HepG2 (cell line): ENCODE results near the gene ENAH. TPM values are rescaled to one million over a fixed set of nuclear protein-coding genes. Genes with fewer than 3 reads are reported as not detected.

ENCODE experiments used
- ATAC-seq: fragments of 200-7000 bp; cut with Tn5 transposase; 3 replicates; pipeline ENCODE4 v1.9.1; 2020; ENCODE audit warnings: mild to moderate bottlenecking, moderate library complexity
- BruUV-seq: library from RNA; stranded (reverse); fragments of 400-500 nt; replicated peaks from 2 replicates; lab custom pipeline; 2021; lab: Mats Ljungman, UMichigan
- CTCF ChIA-PET: fragments of 300-600 bp; formaldehyde crosslinking; extraction: SDS; loops from one replicate; lab custom pipeline; 2021; ENCODE audit warnings: low total read pairs, inconsistent platforms, low intra/inter-chr PET ratio; lab: Yijun Ruan, JAX
- POLR2A ChIA-PET: fragments of 350-600 bp; sonication (Branson Sonifier 250); formaldehyde crosslinking; loops from one replicate; lab custom pipeline; 2020; ENCODE audit warnings: antibody characterized with exemption, inconsistent platforms; lab: Yijun Ruan, JAX
- DNase-seq: peaks from one replicate; pipeline ENCODE4 v3.0.0-alpha.2; 2015; ENCODE audit warnings: low spot score
- FAIRE-seq: peaks from 3 replicates; lab custom pipeline; 2011; peaks lifted over from hg19 to GRCh38; lab: Jason Lieb, UNC
- H2AFZ ChIP-seq: one replicate; pipeline ENCODE4 v1.6.1; 2011; ENCODE audit warnings: low read length, inconsistent platforms
- H3K27ac ChIP-seq: fragments of 300-600 bp; 3 replicates; pipeline ENCODE4 v1.8.0; 2011; ENCODE audit warnings: mixed run types, mild to moderate bottlenecking, mixed read lengths, low read length, inconsistent platforms; ENCODE audit not compliant: insufficient read depth; ENCODE audit errors: extremely low read length
- H3K27me3 ChIP-seq, 2 experiments: fragments of 200-600 bp in 1 of 2; 2 replicates in 1 of 2; 3 replicates in 1 of 2; pipeline versions ENCODE4 v1.6.0 to v1.8.0; 2011; ENCODE audit warnings: low read length in 2 of 2, mild to moderate bottlenecking in 2 of 2, moderate library complexity in 2 of 2, inconsistent platforms in 1 of 2; ENCODE audit not compliant: insufficient read depth in 2 of 2, control insufficient read depth in 1 of 2
- H3K36me3 ChIP-seq, 2 experiments: fragments of 200-600 bp in 1 of 2; replicated peaks in 1 of 2; 2 replicates in 1 of 2; 3 replicates in 1 of 2; pipeline versions ENCODE4 v1.5.1 to v1.8.0; 2011; ENCODE audit warnings: low read length in 2 of 2, inconsistent platforms in 1 of 2; ENCODE audit not compliant: insufficient read depth in 2 of 2, control insufficient read depth in 1 of 2
- H3K4me1 ChIP-seq: 2 replicates; pipeline ENCODE4 v1.5.1; 2012; ENCODE audit warnings: low read length, inconsistent platforms; ENCODE audit not compliant: insufficient read depth
- H3K4me2 ChIP-seq: 2 replicates; pipeline ENCODE4 v1.6.0; 2011; ENCODE audit warnings: low read depth, low read length, inconsistent platforms
- H3K4me3 ChIP-seq, 3 experiments: fragments of 200-600 bp in 1 of 3; sonication (generic), shearing (Covaris generic) in 1 of 3; replicated peaks in 1 of 3; 2 replicates each; pipeline ENCODE4 v1.5.1; 2011 to 2016; ENCODE audit warnings: low read length in 3 of 3, inconsistent platforms in 2 of 3, low read depth in 2 of 3, mild to moderate bottlenecking in 2 of 3, control low read depth in 1 of 3, mixed read lengths in 1 of 3; ENCODE audit not compliant: insufficient read depth in 1 of 3
- H3K79me2 ChIP-seq: one replicate; pipeline ENCODE4 v1.6.1; 2011; ENCODE audit warnings: low read length, inconsistent platforms; ENCODE audit not compliant: insufficient read depth
- H3K9ac ChIP-seq: 2 replicates; pipeline ENCODE4 v1.6.0; 2011; ENCODE audit warnings: mild to moderate bottlenecking, low read depth, low read length, inconsistent platforms; ENCODE audit not compliant: insufficient read depth
- H3K9me3 ChIP-seq: 2 replicates; pipeline ENCODE4 v1.5.1; 2012; ENCODE audit warnings: mild to moderate bottlenecking, low read length
- H4K20me1 ChIP-seq: 2 replicates; pipeline ENCODE4 v1.6.0; 2011; ENCODE audit warnings: inconsistent platforms, mild to moderate bottlenecking, low read length, moderate library complexity; ENCODE audit not compliant: insufficient read depth
- JDP2 ChIP-seq: sonication (generic); formaldehyde crosslinking; IDR thresholded peaks from 2 replicates; pipeline ENCODE4 v1.8.1; 2022; ENCODE audit warnings: missing genetic modification reagents, borderline replicate concordance
- MATR3 ChIP-seq: sonication (generic); formaldehyde crosslinking; IDR thresholded peaks from 2 replicates; pipeline ENCODE4 v1.4.0; 2020; ENCODE audit warnings: missing genetic modification reagents
- MBNL3 ChIP-seq: fragments of 250-450 bp; sonication (Bioruptor Pico); conservative IDR thresholded peaks from 2 replicates; pipeline ENCODE4 v1.8.0; 2022; ENCODE audit warnings: mild to moderate bottlenecking, inconsistent platforms
- SNAPC2 ChIP-seq: sonication (generic); formaldehyde crosslinking; IDR thresholded peaks from 2 replicates; pipeline ENCODE4 v1.8.1; 2022; ENCODE audit warnings: mild to moderate bottlenecking, missing genetic modification reagents
- STAG1 ChIP-seq: sonication (generic); formaldehyde crosslinking; IDR thresholded peaks from 2 replicates; pipeline ENCODE4 v1.4.0; 2020; ENCODE audit warnings: missing genetic modification reagents
- ZNF451 ChIP-seq: sonication (generic); formaldehyde crosslinking; IDR thresholded peaks from 2 replicates; pipeline ENCODE4 v1.5.0; 2020; ENCODE audit warnings: mild to moderate bottlenecking, missing genetic modification reagents
- ZNF777 ChIP-seq: sonication (generic); formaldehyde crosslinking; IDR thresholded peaks from 2 replicates; pipeline ENCODE4 v1.4.0; 2020; ENCODE audit warnings: missing genetic modification reagents
- ZNF788 ChIP-seq: sonication (generic); formaldehyde crosslinking; IDR thresholded peaks from 2 replicates; pipeline ENCODE4 v1.5.0; 2020; ENCODE audit warnings: mild to moderate bottlenecking, missing genetic modification reagents, borderline replicate concordance
- ZNF792 ChIP-seq: IDR thresholded peaks from 2 replicates; pipeline ENCODE4 v1.6.1; 2016
- WGBS: methylation state at CpG from one replicate; pipeline ENCODE4 v1.1.6; 2017; ENCODE audit warnings: low lambda C conversion rate; 5-methylcytosine and 5-hydroxymethylcytosine counted together
- in situ Hi-C: cut with HindIII; loops from 2 replicates; pipeline ENCODE4 v1.10.0; 2017; ENCODE audit warnings: low pct_unique_long_range_greater_than_20kb; ENCODE audit not compliant: extremely low pct_ligation_motif_present
- intact Hi-C: fragments of 100-400 bp; cut with micrococcal nuclease; formaldehyde crosslinking; loops from one replicate; pipeline ENCODE4 v1.10.0; 2022; ENCODE audit not compliant: unreplicated experiment
- polyA plus RNA-seq, 8 experiments: library from polyadenylated mRNA; depleted of rRNA in 3 of 8; stranded (reverse) in 7 of 8; unstranded in 1 of 8; fragments of >200 nt; fragmentation: Illumina TruSeq in 4 of 8; extraction: Trizol in 4 of 8; gene quantifications; 2 replicates each; pipeline versions ENCODE4 v1.2.1 to v1.2.3, GENCODE V29; 2011 to 2016; ENCODE audit warnings: low read depth in 4 of 8, missing spikeins in 1 of 8, mixed read lengths in 1 of 8; ENCODE audit not compliant: insufficient read depth in 1 of 8
- total RNA-seq, 5 experiments: library from RNA; depleted of rRNA; stranded (reverse); fragments of >200 nt; fragmentation: Illumina TruSeq; extraction: Trizol; gene quantifications; 2 replicates each; pipeline ENCODE4 v1.2.3, GENCODE V29; 2016; ENCODE audit warnings: low read depth in 1 of 5

ENAH gene
- total and polyA plus RNA-seq, 2 of the 13 experiments (the other 11 are each of a cell fraction or from before 2014, with no cell fraction given): 22.1 to 58.3 TPM

- Histone ChIP-seq H3K27me3 (no peaks in the 10 kb centered on the region; a peak in 2 of 5 replicates), H3K4me2 (no peak overlapping the region), H3K4me3 (no peak overlapping the region), H3K27ac (no peak overlapping the region), H2AFZ (no peak overlapping the region), H3K9ac (no peak overlapping the region), H3K36me3 (no peaks in the 10 kb centered on the region), H3K9me3 (no peaks in the 10 kb centered on the region), H3K4me1 (peaks cover 20% of the 10 kb centered on the region), H4K20me1 (no peaks in the 10 kb centered on the region), H3K79me2 (no peaks in the 10 kb centered on the region)
- WGBS: 49% methylated on average over 2 of the region's 8 CpGs
- intact Hi-C loops: no loop called here
- no peak for FAIRE-seq
- POLR2A ChIA-PET: no interaction called here
- in situ Hi-C loops: no loop called here
- CTCF ChIA-PET: no interaction called here
- BruUV-seq: no TSS peak
- ATAC-seq: no peak
- no peak for DNase-seq
- TF ChIP-seq ZNF777 (CRISPR knock-in tag): 0 out of 2 replicates have a peak, but pooled peaks have one; percentile 22
- TF ChIP-seq MATR3 (CRISPR knock-in tag): no peak
- TF ChIP-seq ZNF792: no peak
- TF ChIP-seq JDP2 (CRISPR knock-in tag): no peak
- no peak for TF ChIP-seq SNAPC2 (CRISPR knock-in tag)
- TF ChIP-seq ZNF788 (CRISPR knock-in tag): no peak
Observed at GRCh38 chr1:225471109-225471452, 181.8 kb downstream of the ENAH start.

GRCh38 chr1:225470211-225471108, 182.5 kb downstream of the ENAH start:
- intact Hi-C loops (no loop called here), in situ Hi-C loops (no loop called here)
- no peaks in the 10 kb centered on the region; a peak in 2 of 5 replicates for H3K27me3 ChIP-seq
- H3K9ac ChIP-seq: no peak overlapping the region
- TF ChIP-seq STAG1 (CRISPR knock-in tag) (peak; percentile 32; the same call in 1 of the 2 replicates), ZNF451 (no peak), MBNL3 (no peak)
- FAIRE-seq: no peak
- ChIA-PET CTCF (no interaction called here), POLR2A (no interaction called here)
- no peak overlapping the region for H2AFZ ChIP-seq
- ATAC-seq: 0 out of 3 replicates have a peak, but pooled peaks have one; percentile 9
- no peak overlapping the region for H3K4me2 ChIP-seq
- no TSS peak for BruUV-seq
- H4K20me1 ChIP-seq: no peaks in the 10 kb centered on the region
- no peaks in the 10 kb centered on the region for H3K9me3 ChIP-seq
- H3K79me2 ChIP-seq: no peaks in the 10 kb centered on the region
- 41% methylated on average over 15 of the region's 25 CpGs for WGBS
- no peaks in the 10 kb centered on the region for H3K36me3 ChIP-seq
- no peak overlapping the region for H3K4me3 ChIP-seq
- DNase-seq: no peak
- H3K4me1 ChIP-seq: peaks cover 20% of the 10 kb centered on the region
- no peak overlapping the region for H3K27ac ChIP-seq
